GM19193 (cell line): ENCODE results near the gene SCLT1.

Experiments
- POLR2A ChIP-seq: IDR thresholded peaks from 4 replicates; pipeline ENCODE4 v1.6.1; 2011; ENCODE audit not compliant: insufficient read depth, insufficient read length; ENCODE audit errors: extremely low read depth

Gene SCLT1

DNA sequence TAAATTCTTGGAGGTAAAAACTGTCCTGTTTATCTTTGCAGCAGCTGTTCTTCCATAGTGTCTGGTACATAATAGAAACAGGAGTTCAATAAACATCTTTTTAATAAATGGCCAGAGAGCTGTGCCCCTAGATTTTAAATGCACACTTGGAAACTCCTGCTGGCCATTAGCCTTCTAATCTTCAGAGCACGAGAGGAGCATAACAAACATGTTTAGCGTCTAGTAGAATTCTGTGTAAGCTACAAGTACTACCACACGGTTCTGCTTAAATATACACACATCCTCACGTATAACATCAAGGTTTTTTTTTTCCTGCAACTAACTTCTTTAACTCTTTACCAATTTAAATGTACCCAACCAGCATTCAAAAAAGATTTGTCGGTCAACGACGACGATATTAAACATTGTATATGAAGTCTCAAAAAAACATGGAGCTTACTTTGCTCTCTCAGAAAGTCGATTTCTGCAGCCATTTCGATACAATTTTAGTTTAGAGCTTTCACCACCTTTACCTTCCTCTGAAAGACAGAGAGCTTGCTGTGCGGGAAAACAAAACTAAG is 628 bp downstream of the SCLT1 start:
- no peak for TF ChIP-seq POLR2A

DNA sequence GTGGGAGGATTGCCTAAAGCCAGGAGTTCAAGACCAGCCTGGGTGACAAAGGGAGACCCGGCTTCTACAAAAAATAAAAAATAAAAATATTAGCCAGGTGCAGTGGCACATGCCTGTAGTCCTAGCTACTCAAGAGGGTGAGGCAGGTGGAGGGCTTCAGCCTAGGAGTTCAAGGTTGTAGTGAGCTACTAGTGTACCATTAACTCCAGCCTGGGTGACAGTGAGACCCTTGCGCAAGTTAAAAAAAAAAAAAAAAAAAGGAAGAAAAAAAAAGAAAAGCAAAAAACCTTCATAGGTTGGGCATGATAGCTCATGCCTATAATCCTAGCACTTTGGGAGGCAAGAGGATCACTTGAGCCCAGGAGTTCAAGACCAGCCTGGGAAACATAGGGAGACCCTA is 5.8 kb downstream of the SCLT1 start:
- TF ChIP-seq POLR2A: no peak

- TF ChIP-seq POLR2A: no peak
Measured at GRCh38 chr4:129085472-129085871, 7.9 kb downstream of the SCLT1 start.

GRCh38 chr4:129082302-129082701 is 11.0 kb downstream of the SCLT1 start:
- TF ChIP-seq POLR2A: no peak

DNA sequence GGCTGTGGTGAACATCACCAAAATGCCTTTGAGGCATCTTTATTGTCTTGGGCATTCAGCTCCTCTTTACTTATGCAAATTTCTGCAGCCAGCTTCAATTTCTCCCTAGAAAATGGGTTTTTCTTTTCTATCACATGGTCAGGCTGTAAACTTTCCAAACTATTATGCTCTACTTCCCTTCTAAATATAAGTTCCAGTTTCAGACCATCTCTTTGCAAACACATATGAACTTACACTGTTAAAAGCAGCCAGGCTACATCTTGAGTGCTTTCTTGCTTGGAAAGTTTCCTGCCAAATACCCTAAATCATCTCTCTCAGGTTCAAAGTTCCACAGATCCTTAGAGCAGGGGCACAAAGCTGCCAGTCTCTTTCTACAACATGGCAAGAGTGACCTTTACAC is 13.2 kb downstream of the SCLT1 start:
- TF ChIP-seq POLR2A: no peak

DNA sequence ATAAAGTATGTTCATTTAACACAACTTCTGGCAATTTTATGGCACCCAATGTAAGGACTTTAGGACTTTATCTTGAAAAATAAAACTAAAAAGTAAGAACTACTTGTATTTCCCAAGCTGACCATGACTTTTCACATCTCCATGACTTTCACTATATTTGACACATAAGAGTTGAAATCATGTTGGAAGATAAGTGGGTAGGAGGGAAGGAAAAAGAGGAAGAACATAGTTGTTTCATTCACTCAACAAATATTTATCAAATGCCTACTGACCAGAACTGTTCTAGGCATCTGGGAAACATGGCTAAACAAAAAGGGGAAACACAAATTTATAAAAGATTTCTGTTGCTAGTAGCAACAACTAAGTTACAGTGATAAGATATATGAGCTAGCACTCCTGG is 16.0 kb downstream of the SCLT1 start:
- TF ChIP-seq POLR2A: no peak

- TF ChIP-seq POLR2A: no peak
Measured at GRCh38 chr4:129064717-129065116, 28.6 kb downstream of the SCLT1 start.

DNA sequence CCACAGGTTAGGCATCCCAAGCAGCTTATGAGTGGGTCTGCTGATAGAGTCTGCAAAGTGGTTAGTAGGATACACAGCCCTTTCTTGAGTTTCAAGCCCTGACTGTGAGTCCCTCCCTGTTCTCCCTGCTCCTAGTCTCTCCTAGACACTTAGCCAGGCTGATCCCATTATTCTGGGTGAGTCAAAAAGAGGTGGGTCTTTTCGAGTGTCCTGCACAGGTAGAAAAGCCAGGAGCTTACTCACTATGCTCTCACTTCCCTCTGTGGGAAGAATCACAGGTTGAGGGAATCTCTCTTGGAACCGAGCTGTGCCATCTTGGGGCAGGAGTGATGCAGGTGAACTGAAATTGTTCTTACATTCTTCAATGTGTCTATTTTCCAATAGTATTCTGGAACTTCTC is 29.7 kb downstream of the SCLT1 start:
- TF ChIP-seq POLR2A: no peak

- no peak for TF ChIP-seq POLR2A
Measured at GRCh38 chr4:129062580-129062979, 30.8 kb downstream of the SCLT1 start.

GRCh38 chr4:129059028-129059427 is 34.3 kb downstream of the SCLT1 start:
- no peak for TF ChIP-seq POLR2A

DNA sequence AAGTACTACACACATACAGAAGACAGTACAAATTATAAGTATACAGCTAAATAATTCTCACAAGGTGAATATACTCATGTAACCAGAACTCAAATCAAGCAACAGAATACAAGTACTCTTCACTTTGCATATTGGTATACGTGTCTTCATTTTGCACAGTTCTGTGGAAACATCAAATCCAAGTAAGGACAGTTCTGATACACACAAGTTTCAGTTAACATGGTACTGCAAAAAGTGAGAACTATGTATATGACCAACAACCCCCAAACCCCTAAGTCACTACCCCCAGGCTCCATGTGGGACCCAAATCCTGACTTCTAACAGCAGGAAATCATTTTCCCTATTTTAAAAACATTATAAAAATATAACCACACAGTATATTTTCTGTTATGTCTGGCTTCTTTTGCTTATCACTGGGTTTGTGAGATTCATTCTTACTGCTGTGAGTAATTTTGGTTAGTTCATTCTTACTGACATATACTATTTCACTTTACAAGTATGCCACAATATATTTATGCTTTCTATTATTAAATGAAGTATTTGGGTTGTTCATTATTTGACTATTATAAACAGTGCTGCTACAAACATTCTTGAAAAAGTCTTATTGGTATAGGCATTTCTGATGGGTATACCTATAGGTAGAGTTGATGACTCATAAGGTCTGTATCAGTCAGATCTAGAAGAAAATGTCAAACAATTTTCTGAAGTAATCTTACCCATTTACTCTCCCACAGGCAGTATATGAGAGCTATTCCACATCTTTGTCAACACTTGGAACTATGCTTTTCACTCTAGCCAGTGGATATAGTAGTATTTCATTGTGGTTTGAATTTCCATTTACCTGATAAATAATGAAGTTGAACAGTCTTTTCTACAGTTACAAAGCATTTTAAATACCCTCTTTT is 47.0 kb downstream of the SCLT1 start:
- TF ChIP-seq POLR2A: no peak

DNA sequence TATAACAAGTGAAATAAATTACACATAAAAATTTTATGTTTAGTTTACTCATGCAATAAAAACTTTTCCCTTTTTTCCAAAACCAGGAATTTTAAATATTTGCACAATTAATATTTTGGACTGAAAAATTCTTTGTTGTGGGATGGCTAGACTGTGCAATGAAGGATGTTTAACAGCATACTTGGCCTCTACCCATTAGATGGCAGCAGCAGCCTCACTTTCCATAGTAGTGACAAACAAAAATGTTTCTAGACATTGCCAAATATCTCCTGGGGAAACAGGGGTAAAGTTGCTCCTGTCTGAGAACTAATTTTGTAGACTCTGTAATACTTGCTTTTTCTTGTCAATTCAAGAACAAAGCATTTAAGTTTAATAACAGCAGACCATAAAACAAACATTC is 49.8 kb downstream of the SCLT1 start:
- no peak for TF ChIP-seq POLR2A

DNA sequence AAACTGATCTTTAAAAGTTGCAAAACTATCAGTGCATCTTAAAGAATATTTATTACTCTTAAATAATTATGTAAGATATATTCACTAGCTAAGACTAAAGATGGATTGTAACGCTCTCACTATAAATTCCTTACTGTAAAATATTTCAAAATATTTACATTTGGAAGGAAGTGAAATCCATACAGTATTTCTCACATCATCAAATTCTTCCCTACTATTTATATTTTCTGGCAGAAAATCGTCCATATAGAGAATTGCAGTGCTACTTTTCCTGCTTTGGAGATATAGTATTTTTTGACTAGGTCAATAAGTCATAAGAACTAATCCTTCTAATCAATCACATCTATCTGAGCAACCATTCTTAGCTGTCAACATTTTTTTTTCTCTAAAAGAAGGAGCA is 52.9 kb downstream of the SCLT1 start:
- no peak for TF ChIP-seq POLR2A

- TF ChIP-seq POLR2A: no peak
Measured at GRCh38 chr4:129037093-129037492, 56.2 kb downstream of the SCLT1 start.

GRCh38 chr4:129014566-129015509 is 78.5 kb downstream of the SCLT1 start:
- TF ChIP-seq POLR2A: no peak
